K562 (cell line): ENCODE results near the gene ISY1. TPM values are rescaled to one million over a fixed set of nuclear protein-coding genes. Genes with fewer than 3 reads are reported as not detected.

ENCODE experiments used
- ATF2 ChIP-seq: sonication (generic); formaldehyde crosslinking; IDR thresholded peaks from 2 replicates; pipeline ENCODE4 v1.8.1; 2022; ENCODE audit warnings: missing genetic modification reagents
- CBFA2T2 ChIP-seq: fragments of 450-650 bp; conservative IDR thresholded peaks from 2 replicates; pipeline ENCODE4 v1.6.1; 2017; ENCODE audit warnings: mild to moderate bottlenecking
- CCNT2 ChIP-seq: IDR thresholded peaks from 2 replicates; pipeline ENCODE4 v1.6.1; 2011; ENCODE audit warnings: borderline replicate concordance, low read depth, mild to moderate bottlenecking, moderate library complexity, mixed read lengths, low read length; ENCODE audit not compliant: insufficient read length; ENCODE audit errors: extremely low read depth
- CREBBP ChIP-seq: IDR thresholded peaks from one replicate; pipeline ENCODE4 v1.6.1; 2012; ENCODE audit warnings: low read depth, mild to moderate bottlenecking, control low read depth, inconsistent platforms, low read length
- CTBP1 ChIP-seq: fragments of 450-650 bp; IDR thresholded peaks from 2 replicates; pipeline ENCODE4 v1.6.1; 2016; ENCODE audit warnings: borderline replicate concordance
- ETS1 ChIP-seq: conservative IDR thresholded peaks from 2 replicates; pipeline ENCODE4 v1.6.1; 2011; ENCODE audit warnings: low read depth, mild to moderate bottlenecking, low read length; ENCODE audit not compliant: control insufficient read depth
- ETS2 ChIP-seq: IDR thresholded peaks from 2 replicates; pipeline ENCODE4 v1.6.1; 2016; ENCODE audit warnings: borderline replicate concordance, missing genetic modification characterization, mild to moderate bottlenecking, moderate library complexity, missing compliant biosample characterization; ENCODE audit not compliant: poor library complexity, severe bottlenecking
- FOSL1 ChIP-seq: fragments of 200-800 bp; sonication (Bioruptor generic); conservative IDR thresholded peaks from 2 replicates; pipeline ENCODE4 v1.6.1; 2016; ENCODE audit warnings: missing genetic modification characterization, missing compliant biosample characterization
- FOXJ2 ChIP-seq: fragments of 200-800 bp; sonication (Bioruptor generic); IDR thresholded peaks from 2 replicates; pipeline ENCODE4 v1.6.1; 2016; ENCODE audit warnings: missing genetic modification characterization, missing compliant biosample characterization
- FOXK1 ChIP-seq: sonication (generic); formaldehyde crosslinking; IDR thresholded peaks from 2 replicates; pipeline ENCODE4 v1.8.0; 2022; ENCODE audit warnings: missing genetic modification reagents, mild to moderate bottlenecking, borderline replicate concordance
- HNRNPUL1 ChIP-seq: fragments of 200-400 bp; formaldehyde crosslinking; IDR thresholded peaks from 2 replicates; pipeline ENCODE4 v1.6.1; 2017; ENCODE audit warnings: low read length
- KAT8 ChIP-seq: fragments of 450-650 bp; IDR thresholded peaks from 2 replicates; pipeline ENCODE4 v1.6.1; 2016; ENCODE audit warnings: low read depth, mild to moderate bottlenecking
- KLF1 ChIP-seq: fragments of 450-650 bp; IDR thresholded peaks from 2 replicates; pipeline ENCODE4 v1.6.1; 2016; ENCODE audit warnings: missing genetic modification characterization, missing compliant biosample characterization
- MTA3 ChIP-seq: fragments of 450-650 bp; formaldehyde crosslinking; IDR thresholded peaks from 2 replicates; pipeline ENCODE4 v1.6.1; 2017; ENCODE audit warnings: mild to moderate bottlenecking, borderline replicate concordance
- NFE2 ChIP-seq: IDR thresholded peaks from 2 replicates; pipeline ENCODE4 v1.6.1; 2014; ENCODE audit warnings: antibody characterized with exemption, low read depth
- NFRKB ChIP-seq: fragments of 450-650 bp; IDR thresholded peaks from 2 replicates; pipeline ENCODE4 v1.6.1; 2016; ENCODE audit warnings: low read depth
- PHF8 ChIP-seq: fragments of 200-600 bp; sonication (generic); IDR thresholded peaks from 2 replicates; pipeline ENCODE4 v1.6.1; 2012; ENCODE audit warnings: mixed run types, mild to moderate bottlenecking, inconsistent platforms, low read length, moderate library complexity, borderline replicate concordance
- RBM39 ChIP-seq: fragments of 200-400 bp; formaldehyde crosslinking; optimal IDR thresholded peaks from 2 replicates; pipeline ENCODE3; 2018; ENCODE audit warnings: low read depth, low read length
- SIN3A ChIP-seq, 2 experiments: fragments of 150-350 bp in 1 of 2; IDR thresholded peaks; 2 replicates each; pipeline ENCODE4 v1.6.1; 2011 to 2016; ENCODE audit warnings: borderline replicate concordance in 2 of 2, low read depth in 2 of 2, low read length in 2 of 2, mild to moderate bottlenecking in 2 of 2, moderate library complexity in 2 of 2; ENCODE audit not compliant: control insufficient read depth in 1 of 2
- TCF15 ChIP-seq: fragments of 250-450 bp; sonication (Bioruptor Pico); IDR thresholded peaks from 2 replicates; pipeline ENCODE4 v1.8.0; 2022; ENCODE audit warnings: moderate library complexity, mild to moderate bottlenecking, inconsistent platforms
- U2AF1 ChIP-seq: fragments of 200-400 bp; formaldehyde crosslinking; optimal IDR thresholded peaks from 2 replicates; pipeline ENCODE3; 2017; ENCODE audit warnings: mild to moderate bottlenecking, low read depth, low read length, moderate library complexity
- ZC3H8 ChIP-seq: fragments of 450-650 bp; IDR thresholded peaks from 2 replicates; pipeline ENCODE4 v1.6.1; 2017
- ZNF146 ChIP-seq: IDR thresholded peaks from one replicate; pipeline ENCODE4 v1.6.1; 2018; ENCODE audit warnings: missing compliant biosample characterization; ENCODE audit not compliant: unreplicated experiment
- ZNF431 ChIP-seq: sonication (generic); formaldehyde crosslinking; IDR thresholded peaks from 2 replicates; pipeline ENCODE4 v1.8.0; 2022; ENCODE audit warnings: mild to moderate bottlenecking, missing genetic modification reagents
- ZNF766 ChIP-seq: fragments of 200-800 bp; sonication (Bioruptor generic); conservative IDR thresholded peaks from 2 replicates; pipeline ENCODE4 v1.6.1; 2016; ENCODE audit warnings: missing genetic modification characterization, missing compliant biosample characterization
- ZSCAN32 ChIP-seq: fragments of 450-650 bp; formaldehyde crosslinking; IDR thresholded peaks from 2 replicates; pipeline ENCODE4 v1.4.0; 2020; ENCODE audit warnings: mild to moderate bottlenecking, moderate library complexity
- polyA plus RNA-seq, 8 experiments: library from polyadenylated mRNA; depleted of rRNA in 4 of 8; stranded (reverse) in 5 of 8; unstranded in 3 of 8; fragments of >200 nt; fragmentation: Nextera tagmentation in 2 of 8; fragmentation: Illumina TruSeq in 1 of 8; extraction: Ambion mirVana in 2 of 8; extraction: Trizol in 1 of 8; gene quantifications; 2 replicates each; pipeline versions ENCODE4 v1.2.1 to v1.2.3, GENCODE V29; 2011 to 2014; ENCODE audit warnings: inconsistent platforms in 1 of 8, missing spikeins in 1 of 8
- total RNA-seq, 7 experiments: library from RNA; depleted of rRNA in 6 of 7; stranded (reverse); fragments of >200 nt in 6 of 7; fragmentation: Illumina TruSeq in 2 of 7; extraction: Trizol in 2 of 7; gene quantifications; 2 replicates each; pipeline versions ENCODE4 v1.2.1 to v1.2.3, GENCODE V29; 2011 to 2021; ENCODE audit warnings: low replicate concordance in 1 of 7

Gene ISY1
- total and polyA plus RNA-seq, 9 of the 15 experiments (the other 6 are each of a cell fraction or from before 2014, with no cell fraction given): 23.5 to 50.0 (median 32.9) TPM

- TF ChIP-seq SIN3A (IDR thresholded peaks at IDR 0.05; ENCODE audit: borderline replicate concordance in 2 of 2, control insufficient read depth in 1 of 2, low read depth in 2 of 2, low read length in 2 of 2) (peak; percentile 62 to 68; a peak in 2 of 4 replicates), U2AF1 (no peak), ZNF431 (no peak), PHF8 (peak; percentile 74), FOXK1 (CRISPR knock-in tag) (no peak), FOXJ2 (peak; percentile 76; the same call in 1 of the 2 replicates), ATF2 (CRISPR knock-in tag) (no peak), NFRKB (peak; percentile 79), MTA3 (no peak), ZNF766 (CRISPR knock-in tag) (peak; percentile 62), KAT8 (peak; percentile 89), CTBP1 (peak; percentile 43; the same call in 1 of the 2 replicates), CBFA2T2 (no peak), RBM39 (no peak), CREBBP (no peak), TCF15 (CRISPR knock-in tag) (no peak), NFE2 (no peak), ZSCAN32 (CRISPR knock-in tag) (no peak), FOSL1 (tag) (0 out of 2 replicates have a peak, but pooled peaks have one; percentile 16), ETS1 (peak; percentile 58; the same call in 1 of the 2 replicates), KLF1 (tag) (peak; percentile 88; the same call in 1 of the 2 replicates), ZNF146 (CRISPR knock-in tag) (no peak), ZC3H8 (0 out of 2 replicates have a peak, but pooled peaks have one; percentile 67), ETS2 (no peak), HNRNPUL1 (no peak), CCNT2 (peak; percentile 43)
Measured at GRCh38 chr3:129160891-129161859, at the start of gene ISY1 (continued).
